Measurements from ENCODE around the gene IL10RB. TPM values are rescaled to one million over a fixed set of nuclear protein-coding genes. Genes with fewer than 3 reads are reported as not detected.

Gene IL10RB
- total and polyA plus RNA-seq, 2 experiments from 2014 or later: 2.2 to 2.5 TPM

DNA sequence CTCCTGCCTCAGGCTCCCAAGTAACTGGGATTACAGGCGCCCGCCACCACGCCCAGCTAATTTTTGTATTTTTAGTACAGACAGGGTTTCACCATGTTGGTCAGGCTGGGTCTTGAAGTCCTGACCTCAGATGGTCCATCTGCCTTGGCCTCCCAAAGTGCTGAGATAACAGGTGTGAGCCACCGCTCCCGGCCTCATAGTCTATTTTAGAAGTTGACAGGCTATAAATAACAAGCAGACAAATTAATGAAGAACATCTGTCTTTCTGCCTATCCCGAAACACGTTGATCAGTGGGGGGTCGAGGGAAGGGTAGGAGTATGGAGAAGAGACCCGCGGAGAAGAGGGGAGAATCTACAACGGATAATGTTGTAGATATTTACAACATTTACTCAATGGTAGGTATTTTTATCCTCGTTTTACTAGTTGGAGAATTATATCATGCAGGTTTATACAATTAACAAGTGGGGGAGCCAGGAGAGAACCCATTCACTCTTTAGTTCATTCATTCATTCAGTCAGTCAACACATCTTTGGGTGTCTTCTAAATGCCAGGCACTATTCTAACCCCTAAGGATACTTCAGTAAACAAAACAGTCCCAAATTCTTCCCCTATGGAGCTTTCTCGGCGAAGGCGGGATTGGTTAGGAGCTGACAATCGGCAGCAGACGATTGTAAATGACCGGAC lies 36.9 kb upstream of the IL10RB start:
- peak overlapping the region; percentile 92 for H2AFZ ChIP-seq
- H4K20me1 ChIP-seq (replicated peaks; ENCODE audit: insufficient read depth): 0 out of 2 replicates have a peak, but pooled peaks cover 3% of the 10 kb centered on the region
- Mint-ChIP-seq H3K36me3 (ENCODE audit: low read depth) (peaks cover under 1% of the 10 kb centered on the region; the same call in 1 of the 3 replicates), H3K27ac (0 out of 2 replicates have a peak overlapping the region, but pooled peaks have one; percentile 11), H3K4me1 (peaks cover 25% of the 10 kb centered on the region), H3K4me3 (peak overlapping the region; percentile 84), H3K27me3 (ENCODE audit: insufficient read depth, low read depth, poor library complexity) (peaks cover 5% of the 10 kb centered on the region), H3K9me3 (no peaks in the 10 kb centered on the region)
- peak overlapping the region; percentile 77 for H3K4me2 ChIP-seq
- peaks cover 24% of the 10 kb centered on the region for H3K4me1 ChIP-seq (ENCODE audit: insufficient read depth)
- H3K4me3 ChIP-seq: peak overlapping the region; percentile 93
- H3K27me3 ChIP-seq (ENCODE audit: insufficient read depth): peaks cover 5% of the 10 kb centered on the region; the same call in 1 of the 2 replicates
- peak; percentile 15 for DNase-seq (ENCODE audit: low spot score)
- no peak overlapping the region for H3K27ac ChIP-seq (ENCODE audit: low read depth)
- no peak for TF ChIP-seq ZNF114 (CRISPR knock-in tag; IDR thresholded peaks at IDR 0.05)
- TF ChIP-seq ZNF331 (CRISPR knock-in tag; IDR thresholded peaks at IDR 0.05; ENCODE audit: low read depth): no peak
- TF ChIP-seq CREB1 (CRISPR knock-in tag; IDR thresholded peaks at IDR 0.05; ENCODE audit: low read depth): no peak
- no peak for TF ChIP-seq NANOG (IDR thresholded peaks at IDR 0.05; ENCODE audit: borderline replicate concordance)
- TF ChIP-seq, protein P1, sequence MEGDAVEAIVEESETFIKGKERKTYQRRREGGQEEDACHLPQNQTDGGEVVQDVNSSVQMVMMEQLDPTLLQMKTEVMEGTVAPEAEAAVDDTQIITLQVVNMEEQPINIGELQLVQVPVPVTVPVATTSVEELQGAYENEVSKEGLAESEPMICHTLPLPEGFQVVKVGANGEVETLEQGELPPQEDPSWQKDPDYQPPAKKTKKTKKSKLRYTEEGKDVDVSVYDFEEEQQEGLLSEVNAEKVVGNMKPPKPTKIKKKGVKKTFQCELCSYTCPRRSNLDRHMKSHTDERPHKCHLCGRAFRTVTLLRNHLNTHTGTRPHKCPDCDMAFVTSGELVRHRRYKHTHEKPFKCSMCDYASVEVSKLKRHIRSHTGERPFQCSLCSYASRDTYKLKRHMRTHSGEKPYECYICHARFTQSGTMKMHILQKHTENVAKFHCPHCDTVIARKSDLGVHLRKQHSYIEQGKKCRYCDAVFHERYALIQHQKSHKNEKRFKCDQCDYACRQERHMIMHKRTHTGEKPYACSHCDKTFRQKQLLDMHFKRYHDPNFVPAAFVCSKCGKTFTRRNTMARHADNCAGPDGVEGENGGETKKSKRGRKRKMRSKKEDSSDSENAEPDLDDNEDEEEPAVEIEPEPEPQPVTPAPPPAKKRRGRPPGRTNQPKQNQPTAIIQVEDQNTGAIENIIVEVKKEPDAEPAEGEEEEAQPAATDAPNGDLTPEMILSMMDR (conservative IDR thresholded peaks at IDR 0.05; ENCODE audit: low read depth in 2 of 2): no peak
- no peak for TF ChIP-seq JUNB (IDR thresholded peaks at IDR 0.05; ENCODE audit: unreplicated experiment)
- TF ChIP-seq, protein P2, sequence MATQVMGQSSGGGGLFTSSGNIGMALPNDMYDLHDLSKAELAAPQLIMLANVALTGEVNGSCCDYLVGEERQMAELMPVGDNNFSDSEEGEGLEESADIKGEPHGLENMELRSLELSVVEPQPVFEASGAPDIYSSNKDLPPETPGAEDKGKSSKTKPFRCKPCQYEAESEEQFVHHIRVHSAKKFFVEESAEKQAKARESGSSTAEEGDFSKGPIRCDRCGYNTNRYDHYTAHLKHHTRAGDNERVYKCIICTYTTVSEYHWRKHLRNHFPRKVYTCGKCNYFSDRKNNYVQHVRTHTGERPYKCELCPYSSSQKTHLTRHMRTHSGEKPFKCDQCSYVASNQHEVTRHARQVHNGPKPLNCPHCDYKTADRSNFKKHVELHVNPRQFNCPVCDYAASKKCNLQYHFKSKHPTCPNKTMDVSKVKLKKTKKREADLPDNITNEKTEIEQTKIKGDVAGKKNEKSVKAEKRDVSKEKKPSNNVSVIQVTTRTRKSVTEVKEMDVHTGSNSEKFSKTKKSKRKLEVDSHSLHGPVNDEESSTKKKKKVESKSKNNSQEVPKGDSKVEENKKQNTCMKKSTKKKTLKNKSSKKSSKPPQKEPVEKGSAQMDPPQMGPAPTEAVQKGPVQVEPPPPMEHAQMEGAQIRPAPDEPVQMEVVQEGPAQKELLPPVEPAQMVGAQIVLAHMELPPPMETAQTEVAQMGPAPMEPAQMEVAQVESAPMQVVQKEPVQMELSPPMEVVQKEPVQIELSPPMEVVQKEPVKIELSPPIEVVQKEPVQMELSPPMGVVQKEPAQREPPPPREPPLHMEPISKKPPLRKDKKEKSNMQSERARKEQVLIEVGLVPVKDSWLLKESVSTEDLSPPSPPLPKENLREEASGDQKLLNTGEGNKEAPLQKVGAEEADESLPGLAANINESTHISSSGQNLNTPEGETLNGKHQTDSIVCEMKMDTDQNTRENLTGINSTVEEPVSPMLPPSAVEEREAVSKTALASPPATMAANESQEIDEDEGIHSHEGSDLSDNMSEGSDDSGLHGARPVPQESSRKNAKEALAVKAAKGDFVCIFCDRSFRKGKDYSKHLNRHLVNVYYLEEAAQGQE (IDR thresholded peaks at IDR 0.05; ENCODE audit: unreplicated experiment): no peak
- TF ChIP-seq EZH2phosphoT487 (IDR thresholded peaks at IDR 0.05; ENCODE audit: unreplicated experiment): no peak
- TF ChIP-seq EZH2 (IDR thresholded peaks at IDR 0.05; ENCODE audit: low read depth, unreplicated experiment): no peak
- TF ChIP-seq, protein P3, sequence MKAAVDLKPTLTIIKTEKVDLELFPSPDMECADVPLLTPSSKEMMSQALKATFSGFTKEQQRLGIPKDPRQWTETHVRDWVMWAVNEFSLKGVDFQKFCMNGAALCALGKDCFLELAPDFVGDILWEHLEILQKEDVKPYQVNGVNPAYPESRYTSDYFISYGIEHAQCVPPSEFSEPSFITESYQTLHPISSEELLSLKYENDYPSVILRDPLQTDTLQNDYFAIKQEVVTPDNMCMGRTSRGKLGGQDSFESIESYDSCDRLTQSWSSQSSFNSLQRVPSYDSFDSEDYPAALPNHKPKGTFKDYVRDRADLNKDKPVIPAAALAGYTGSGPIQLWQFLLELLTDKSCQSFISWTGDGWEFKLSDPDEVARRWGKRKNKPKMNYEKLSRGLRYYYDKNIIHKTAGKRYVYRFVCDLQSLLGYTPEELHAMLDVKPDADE (IDR thresholded peaks at IDR 0.05): no peak
- TF ChIP-seq POLR2AphosphoS5 (IDR thresholded peaks at IDR 0.05; ENCODE audit: low read depth): no peak
- no peak for TF ChIP-seq STAT1 (IDR thresholded peaks at IDR 0.05; ENCODE audit: unreplicated experiment)
- TF ChIP-seq, protein P4, sequence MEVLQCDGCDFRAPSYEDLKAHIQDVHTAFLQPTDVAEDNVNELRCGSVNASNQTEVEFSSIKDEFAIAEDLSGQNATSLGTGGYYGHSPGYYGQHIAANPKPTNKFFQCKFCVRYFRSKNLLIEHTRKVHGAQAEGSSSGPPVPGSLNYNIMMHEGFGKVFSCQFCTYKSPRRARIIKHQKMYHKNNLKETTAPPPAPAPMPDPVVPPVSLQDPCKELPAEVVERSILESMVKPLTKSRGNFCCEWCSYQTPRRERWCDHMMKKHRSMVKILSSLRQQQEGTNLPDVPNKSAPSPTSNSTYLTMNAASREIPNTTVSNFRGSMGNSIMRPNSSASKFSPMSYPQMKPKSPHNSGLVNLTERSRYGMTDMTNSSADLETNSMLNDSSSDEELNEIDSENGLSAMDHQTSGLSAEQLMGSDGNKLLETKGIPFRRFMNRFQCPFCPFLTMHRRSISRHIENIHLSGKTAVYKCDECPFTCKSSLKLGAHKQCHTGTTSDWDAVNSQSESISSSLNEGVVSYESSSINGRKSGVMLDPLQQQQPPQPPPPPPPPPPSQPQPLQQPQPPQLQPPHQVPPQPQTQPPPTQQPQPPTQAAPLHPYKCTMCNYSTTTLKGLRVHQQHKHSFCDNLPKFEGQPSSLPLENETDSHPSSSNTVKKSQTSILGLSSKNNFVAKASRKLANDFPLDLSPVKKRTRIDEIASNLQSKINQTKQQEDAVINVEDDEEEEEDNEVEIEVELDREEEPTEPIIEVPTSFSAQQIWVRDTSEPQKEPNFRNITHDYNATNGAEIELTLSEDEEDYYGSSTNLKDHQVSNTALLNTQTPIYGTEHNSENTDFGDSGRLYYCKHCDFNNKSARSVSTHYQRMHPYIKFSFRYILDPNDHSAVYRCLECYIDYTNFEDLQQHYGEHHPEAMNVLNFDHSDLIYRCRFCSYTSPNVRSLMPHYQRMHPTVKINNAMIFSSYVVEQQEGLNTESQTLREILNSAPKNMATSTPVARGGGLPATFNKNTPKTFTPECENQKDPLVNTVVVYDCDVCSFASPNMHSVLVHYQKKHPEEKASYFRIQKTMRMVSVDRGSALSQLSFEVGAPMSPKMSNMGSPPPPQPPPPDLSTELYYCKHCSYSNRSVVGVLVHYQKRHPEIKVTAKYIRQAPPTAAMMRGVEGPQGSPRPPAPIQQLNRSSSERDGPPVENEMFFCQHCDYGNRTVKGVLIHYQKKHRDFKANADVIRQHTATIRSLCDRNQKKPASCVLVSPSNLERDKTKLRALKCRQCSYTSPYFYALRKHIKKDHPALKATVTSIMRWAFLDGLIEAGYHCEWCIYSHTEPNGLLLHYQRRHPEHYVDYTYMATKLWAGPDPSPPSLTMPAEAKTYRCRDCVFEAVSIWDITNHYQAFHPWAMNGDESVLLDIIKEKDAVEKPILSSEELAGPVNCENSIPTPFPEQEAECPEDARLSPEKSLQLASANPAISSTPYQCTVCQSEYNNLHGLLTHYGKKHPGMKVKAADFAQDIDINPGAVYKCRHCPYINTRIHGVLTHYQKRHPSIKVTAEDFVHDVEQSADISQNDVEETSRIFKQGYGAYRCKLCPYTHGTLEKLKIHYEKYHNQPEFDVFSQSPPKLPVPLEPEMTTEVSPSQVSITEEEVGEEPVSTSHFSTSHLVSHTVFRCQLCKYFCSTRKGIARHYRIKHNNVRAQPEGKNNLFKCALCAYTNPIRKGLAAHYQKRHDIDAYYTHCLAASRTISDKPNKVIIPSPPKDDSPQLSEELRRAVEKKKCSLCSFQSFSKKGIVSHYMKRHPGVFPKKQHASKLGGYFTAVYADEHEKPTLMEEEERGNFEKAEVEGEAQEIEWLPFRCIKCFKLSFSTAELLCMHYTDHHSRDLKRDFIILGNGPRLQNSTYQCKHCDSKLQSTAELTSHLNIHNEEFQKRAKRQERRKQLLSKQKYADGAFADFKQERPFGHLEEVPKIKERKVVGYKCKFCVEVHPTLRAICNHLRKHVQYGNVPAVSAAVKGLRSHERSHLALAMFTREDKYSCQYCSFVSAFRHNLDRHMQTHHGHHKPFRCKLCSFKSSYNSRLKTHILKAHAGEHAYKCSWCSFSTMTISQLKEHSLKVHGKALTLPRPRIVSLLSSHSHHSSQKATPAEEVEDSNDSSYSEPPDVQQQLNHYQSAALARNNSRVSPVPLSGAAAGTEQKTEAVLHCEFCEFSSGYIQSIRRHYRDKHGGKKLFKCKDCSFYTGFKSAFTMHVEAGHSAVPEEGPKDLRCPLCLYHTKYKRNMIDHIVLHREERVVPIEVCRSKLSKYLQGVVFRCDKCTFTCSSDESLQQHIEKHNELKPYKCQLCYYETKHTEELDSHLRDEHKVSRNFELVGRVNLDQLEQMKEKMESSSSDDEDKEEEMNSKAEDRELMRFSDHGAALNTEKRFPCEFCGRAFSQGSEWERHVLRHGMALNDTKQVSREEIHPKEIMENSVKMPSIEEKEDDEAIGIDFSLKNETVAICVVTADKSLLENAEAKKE (CRISPR knock-in tag; IDR thresholded peaks at IDR 0.05): no peak
- peaks cover 33% of the 10 kb centered on the region for H3K79me2 ChIP-seq (replicated peaks; ENCODE audit: insufficient read depth)
- H3F3A ChIP-seq (replicated peaks; ENCODE audit: low read depth): no peaks in the 10 kb centered on the region; the same call in 1 of the 2 replicates
- no peaks in the 10 kb centered on the region for H3K9me2 ChIP-seq (ENCODE audit: insufficient read depth)
- ATAC-seq: no peak
- H3K36me3 ChIP-seq (ENCODE audit: insufficient read depth): no peaks in the 10 kb centered on the region
